Activated naive CD4-positive, alpha-beta T cell treated with anti-CD3 and anti-CD28 coated beads for 36 hours (primary cell): Measurements from ENCODE around the gene ASB4. TPM values are rescaled to one million over a fixed set of nuclear protein-coding genes. Genes with fewer than 3 reads are reported as not detected.
"Not testable (repeated sequence)": the region's sequence is repeated elsewhere in the genome, so short reads cannot be mapped to it uniquely, and the experiment has no call there.

ENCODE experiments used
- CTCF ChIA-PET: fragments of 350-600 bp; sonication (Branson Sonifier 250); formaldehyde crosslinking; loops from one replicate; lab custom pipeline; 2021; ENCODE audit warnings: antibody characterized with exemption; lab: Charles Lee
- DNase-seq: peaks from one replicate; pipeline ENCODE4 v3.0.0-alpha.2; 2020
- H3K27ac Mint-ChIP-seq: one replicate; pipeline ENCODE4 v1.8.0; 2021; ENCODE audit warnings: mild to moderate bottlenecking, mixed read lengths
- H3K27me3 Mint-ChIP-seq: one replicate; pipeline ENCODE4 v1.8.0; 2021; ENCODE audit warnings: low read depth, mixed read lengths
- H3K36me3 Mint-ChIP-seq: one replicate; pipeline ENCODE4 v1.8.0; 2021; ENCODE audit warnings: low read depth, mixed read lengths
- H3K4me1 Mint-ChIP-seq: one replicate; pipeline ENCODE4 v1.8.0; 2021; ENCODE audit warnings: low read depth, mixed read lengths
- H3K4me3 Mint-ChIP-seq: one replicate; pipeline ENCODE4 v1.8.0; 2021; ENCODE audit warnings: mild to moderate bottlenecking, moderate library complexity, mixed read lengths
- H3K9me3 Mint-ChIP-seq: one replicate; pipeline ENCODE4 v1.8.0; 2021; ENCODE audit warnings: mixed read lengths
- intact Hi-C: fragments of 100-400 bp; cut with micrococcal nuclease; formaldehyde crosslinking; loops from one replicate; pipeline ENCODE4 v1.15.1; 2023
- total RNA-seq, 2 experiments: library from RNA; stranded (reverse); gene quantifications; one replicate each; pipeline ENCODE4 v1.2.3, GENCODE V29; 2021

ASB4 gene
- total RNA-seq: not detected

DNA sequence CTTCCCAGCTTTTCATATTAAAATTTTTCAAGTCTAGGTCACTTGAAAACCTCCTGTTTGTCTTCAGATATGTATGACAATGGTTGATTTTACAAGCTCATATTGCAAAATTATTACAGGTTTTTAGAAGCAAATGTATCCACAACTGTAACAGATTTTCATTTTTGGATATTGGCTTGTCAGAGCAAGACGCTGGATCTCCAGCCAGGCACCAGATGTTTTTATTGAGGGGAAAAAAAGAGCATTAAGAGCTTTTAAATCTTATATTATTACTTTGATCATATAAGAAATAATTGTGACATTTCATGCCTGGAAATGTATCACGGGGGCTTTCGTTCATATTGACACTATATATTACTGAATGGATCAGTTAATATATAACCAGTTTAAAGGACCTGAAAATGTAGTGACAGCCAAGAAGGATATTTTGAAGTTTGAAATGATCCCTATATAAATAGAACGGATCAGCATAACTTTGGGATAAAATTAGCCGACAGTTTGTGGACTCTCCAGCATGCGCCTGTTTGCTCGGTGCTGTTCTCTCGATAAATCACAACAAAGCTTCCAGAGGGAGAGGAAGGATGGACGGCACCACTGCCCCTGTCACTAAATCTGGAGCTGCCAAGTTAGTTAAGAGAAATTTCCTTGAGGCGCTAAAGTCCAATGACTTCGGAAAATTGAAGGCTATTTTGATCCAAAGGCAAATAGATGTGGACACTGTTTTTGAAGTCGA, at the start of gene ASB4:
TSS of gene ASB4 (plus strand) at position 553 of the 733 bp plus-strand sequence. CDS start at position 582, 29 bp downstream.
- Mint-ChIP-seq H3K27me3 (peaks cover 8% of the 10 kb centered on the region), H3K36me3 (no peaks in the 10 kb centered on the region), H3K9me3 (no peaks in the 10 kb centered on the region), H3K4me1 (no peaks in the 10 kb centered on the region), H3K4me3 (no peak within 1 kb of the TSS), H3K27ac (no peak within 1 kb of the TSS)
- intact Hi-C loops: no loop called here
- CTCF ChIA-PET: interaction anchor here (0.6 to 1.7 kb wide), 2 partner anchors 9 to 559 kb away, joined by 3 to 10 read pairs; no protein-coding TSS in a partner anchor
- no peak for DNase-seq

DNA sequence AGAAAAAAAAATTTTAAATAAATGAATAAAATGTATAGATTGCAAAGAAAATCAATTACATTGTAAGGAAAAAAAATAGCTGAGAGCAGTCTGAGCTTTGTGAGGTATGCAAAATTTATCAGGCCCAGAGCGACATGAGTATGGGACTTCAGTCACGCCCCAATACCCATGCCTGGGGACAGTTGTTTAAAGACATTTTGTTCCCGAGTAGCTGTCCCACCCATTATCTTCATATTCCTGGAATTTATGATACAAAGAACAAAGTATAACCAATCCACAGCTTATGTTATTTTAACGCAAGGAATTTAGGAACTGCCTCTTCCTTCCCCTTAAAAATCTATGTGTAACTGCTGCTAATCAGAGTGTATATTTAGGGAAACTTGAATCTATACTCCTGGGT, 49.3 kb upstream of the ASB4 start:
- Mint-ChIP-seq H3K27me3 (peaks cover 9% of the 10 kb centered on the region), H3K9me3 (no peaks in the 10 kb centered on the region), H3K4me3 (no peak overlapping the region), H3K27ac (no peak overlapping the region), H3K36me3 (no peaks in the 10 kb centered on the region), H3K4me1 (peaks cover 6% of the 10 kb centered on the region)
- DNase-seq: no peak
- intact Hi-C loops: loop anchor here (5.0 kb wide), 1 partner anchor 924 kb away; no protein-coding TSS in a partner anchor
- CTCF ChIA-PET: interaction anchor here (0.6 to 0.9 kb wide), 2 partner anchors 18 to 22 kb away, joined by 3 read pairs; no protein-coding TSS in a partner anchor

- Mint-ChIP-seq H3K9me3 (no peaks in the 10 kb centered on the region), H3K36me3 (no peaks in the 10 kb centered on the region), H3K27me3 (peaks cover 2% of the 10 kb centered on the region), H3K27ac (no peak overlapping the region), H3K4me3 (no peak overlapping the region), H3K4me1 (no peaks in the 10 kb centered on the region)
- CTCF ChIA-PET: no interaction called here
- DNase-seq: no peak
- intact Hi-C loops: no loop called here
Observed at GRCh38 chr7:95440394-95441038, 45.2 kb upstream of the ASB4 start.

GRCh38 chr7:95441042-95441823, 44.5 kb upstream of the ASB4 start:
- H3K4me1 Mint-ChIP-seq: no peaks in the 10 kb centered on the region
- no peak overlapping the region for H3K27ac Mint-ChIP-seq
- H3K9me3 Mint-ChIP-seq: no peaks in the 10 kb centered on the region
- no peaks in the 10 kb centered on the region for H3K36me3 Mint-ChIP-seq
- peaks cover 2% of the 10 kb centered on the region for H3K27me3 Mint-ChIP-seq
- CTCF ChIA-PET: no interaction called here
- no peak overlapping the region for H3K4me3 Mint-ChIP-seq
- intact Hi-C loops: no loop called here
- no peak for DNase-seq

- CTCF ChIA-PET: interaction anchor here (0.7 to 1.1 kb wide), 2 partner anchors 32 to 182 kb away, joined by 3 read pairs; no protein-coding TSS in a partner anchor
- H3K4me1 Mint-ChIP-seq: no peaks in the 10 kb centered on the region
- H3K36me3 Mint-ChIP-seq: no peaks in the 10 kb centered on the region
- DNase-seq: no peak
- intact Hi-C loops: no loop called here
- no peak overlapping the region for H3K4me3 Mint-ChIP-seq
- H3K27ac Mint-ChIP-seq: no peak overlapping the region
- H3K9me3 Mint-ChIP-seq: no peaks in the 10 kb centered on the region
- peaks cover 2% of the 10 kb centered on the region for H3K27me3 Mint-ChIP-seq
Observed at GRCh38 chr7:95444796-95445195, 40.9 kb upstream of the ASB4 start.

DNA sequence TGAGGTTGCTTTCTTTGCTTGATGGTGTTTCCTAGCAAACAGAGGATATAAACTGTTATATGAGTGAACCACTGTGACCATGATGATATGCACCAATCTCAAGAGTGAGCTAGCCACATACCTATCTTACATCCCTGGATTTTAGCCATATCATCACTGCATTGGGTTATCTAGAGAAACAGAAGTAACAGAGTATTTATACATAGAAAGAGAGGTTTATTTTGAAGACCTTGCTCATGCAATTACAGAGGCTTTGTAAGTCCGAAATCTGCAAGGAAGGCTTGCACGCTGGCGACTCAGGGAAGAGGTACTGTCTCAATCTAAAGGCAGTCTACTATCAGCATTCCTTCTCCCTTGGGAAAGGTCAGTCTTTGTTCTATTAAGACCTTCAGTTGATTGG, 39.1 kb upstream of the ASB4 start:
- Mint-ChIP-seq H3K4me1 (no peaks in the 10 kb centered on the region), H3K36me3 (no peaks in the 10 kb centered on the region), H3K27me3 (no peaks in the 10 kb centered on the region), H3K27ac (no peak overlapping the region), H3K4me3 (no peak overlapping the region), H3K9me3 (no peaks in the 10 kb centered on the region)
- DNase-seq: no peak
- intact Hi-C loops: no loop called here
- CTCF ChIA-PET: no interaction called here

- Mint-ChIP-seq H3K4me1 (no peaks in the 10 kb centered on the region), H3K36me3 (no peaks in the 10 kb centered on the region), H3K27me3 (peaks cover 7% of the 10 kb centered on the region), H3K4me3 (no peak overlapping the region), H3K27ac (no peak overlapping the region), H3K9me3 (peaks cover 7% of the 10 kb centered on the region)
- intact Hi-C loops: no loop called here
- CTCF ChIA-PET: no interaction called here
- DNase-seq: no peak
Observed at GRCh38 chr7:95454438-95455045, 31.2 kb upstream of the ASB4 start.

GRCh38 chr7:95457947-95458346, 27.8 kb upstream of the ASB4 start:
- H3K4me3 Mint-ChIP-seq: no peak overlapping the region
- H3K27ac Mint-ChIP-seq: no peak overlapping the region
- DNase-seq: no peak
- intact Hi-C loops: no loop called here
- H3K27me3 Mint-ChIP-seq: peaks cover 22% of the 10 kb centered on the region
- peaks cover 13% of the 10 kb centered on the region for H3K9me3 Mint-ChIP-seq
- CTCF ChIA-PET: no interaction called here
- no peaks in the 10 kb centered on the region for H3K36me3 Mint-ChIP-seq
- no peaks in the 10 kb centered on the region for H3K4me1 Mint-ChIP-seq

DNA sequence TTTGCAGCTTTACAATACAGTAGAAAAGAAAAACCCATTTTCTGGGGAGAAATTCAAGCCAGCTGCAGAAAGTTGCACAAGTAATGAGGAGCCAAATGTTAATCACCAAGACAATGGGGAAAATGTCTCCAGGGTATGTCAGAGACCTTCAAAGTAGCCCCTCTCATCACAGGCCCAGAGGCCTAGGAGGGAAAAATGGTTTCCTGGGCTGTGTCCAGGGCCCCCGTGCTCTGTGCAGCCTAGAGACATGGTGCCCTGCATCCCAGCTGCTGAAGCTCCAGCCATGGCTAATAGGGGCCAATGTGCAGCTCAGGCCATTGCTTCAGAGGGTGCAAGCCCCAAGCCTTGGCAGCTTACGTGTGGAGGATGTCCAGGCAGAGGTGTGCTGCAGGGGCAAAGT, 25.1 kb upstream of the ASB4 start:
- DNase-seq, H3K4me1 Mint-ChIP-seq, CTCF ChIA-PET, H3K4me3 Mint-ChIP-seq, H3K36me3 Mint-ChIP-seq, H3K27ac Mint-ChIP-seq, intact Hi-C loops: not testable (repeated sequence)
- peaks cover 22% of the 10 kb centered on the region for H3K27me3 Mint-ChIP-seq
- peaks cover 13% of the 10 kb centered on the region for H3K9me3 Mint-ChIP-seq

DNA sequence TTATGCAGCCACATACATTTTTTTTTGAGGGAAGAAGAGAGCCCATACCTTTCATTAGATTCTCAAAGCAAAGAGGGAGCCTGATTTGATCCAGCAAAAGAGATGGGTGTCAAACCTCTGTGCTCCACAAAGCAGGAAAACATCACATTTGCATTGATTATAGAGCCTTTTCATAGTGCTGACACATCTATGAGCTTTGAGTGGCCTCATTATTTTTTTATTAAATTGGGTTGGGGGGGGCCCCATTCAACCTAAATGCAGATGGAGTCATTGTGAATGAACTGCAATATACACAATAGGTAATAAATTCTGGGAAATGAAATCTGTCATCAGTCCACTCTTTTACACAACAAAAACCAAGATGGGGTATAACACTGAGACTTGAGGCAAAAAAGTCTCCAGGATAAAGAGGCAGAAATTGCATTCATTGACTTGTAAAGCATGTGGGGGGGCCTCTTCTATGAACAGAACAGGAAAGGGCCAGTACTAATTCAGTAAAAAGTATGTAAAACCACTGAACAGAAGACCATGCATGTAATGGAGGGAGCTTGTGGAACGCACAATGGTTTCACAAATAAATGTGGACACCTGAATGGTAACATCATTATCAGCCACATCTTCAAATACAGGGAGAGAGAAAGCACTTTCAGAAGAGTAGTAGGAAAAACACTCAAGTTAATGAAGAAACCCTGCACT, 17.7 kb upstream of the ASB4 start:
- Mint-ChIP-seq H3K27ac (no peak overlapping the region), H3K9me3 (no peaks in the 10 kb centered on the region), H3K4me3 (no peak overlapping the region), H3K27me3 (no peaks in the 10 kb centered on the region), H3K4me1 (peaks cover 15% of the 10 kb centered on the region), H3K36me3 (no peaks in the 10 kb centered on the region)
- CTCF ChIA-PET: interaction anchor here (0.7 kb wide), 1 partner anchor 164 kb away, joined by 3 read pairs; no protein-coding TSS in a partner anchor
- DNase-seq: no peak
- intact Hi-C loops: no loop called here

- no peaks in the 10 kb centered on the region for H3K9me3 Mint-ChIP-seq
- H3K4me1 Mint-ChIP-seq: peaks cover 15% of the 10 kb centered on the region
- no peaks in the 10 kb centered on the region for H3K36me3 Mint-ChIP-seq
- CTCF ChIA-PET: no interaction called here
- no peak for DNase-seq
- no peaks in the 10 kb centered on the region for H3K27me3 Mint-ChIP-seq
- intact Hi-C loops: no loop called here
- H3K27ac Mint-ChIP-seq: no peak overlapping the region
- H3K4me3 Mint-ChIP-seq: no peak overlapping the region
Observed at GRCh38 chr7:95469187-95469586, 16.6 kb upstream of the ASB4 start.
